Left renal cortex interstitium (tissue), 4 donors: ENCODE results near the gene UBE2D3. TPM values are rescaled to one million over a fixed set of nuclear protein-coding genes. Genes with fewer than 3 reads are reported as not detected.
"Not testable (repeated sequence)": the region's sequence is repeated elsewhere in the genome, so short reads cannot be mapped to it uniquely, and the experiment has no call there.

Source experiments
- DNase-seq, 4 donors: peaks; one replicate each; pipeline ENCODE4 v3.0.0-alpha.2; 2013; ENCODE audit warnings: low read depth in 4 of 4, low spot score in 2 of 4, missing footprints in 1 of 4
- polyA plus RNA-seq, 4 donors: library from polyadenylated mRNA; unstranded; fragments of 120-200 nt; gene quantifications; one replicate each; pipeline ENCODE4 v1.2.1, GENCODE V29; 2013; ENCODE audit not compliant: insufficient read length in 4 of 4

UBE2D3 gene
- 100 to 1,000 TPM; 287 to 308 (median 291) TPM for polyA plus RNA-seq

- DNase-seq = peak; percentile 83 to 95 (median 89)
Measured at GRCh38 chr4:102826890-102827673, at the start of gene UBE2D3. UBE2D3 (minus strand) TSS chr4:102827551; CDS start chr4:102826508, 1,043 bp downstream.

DNA sequence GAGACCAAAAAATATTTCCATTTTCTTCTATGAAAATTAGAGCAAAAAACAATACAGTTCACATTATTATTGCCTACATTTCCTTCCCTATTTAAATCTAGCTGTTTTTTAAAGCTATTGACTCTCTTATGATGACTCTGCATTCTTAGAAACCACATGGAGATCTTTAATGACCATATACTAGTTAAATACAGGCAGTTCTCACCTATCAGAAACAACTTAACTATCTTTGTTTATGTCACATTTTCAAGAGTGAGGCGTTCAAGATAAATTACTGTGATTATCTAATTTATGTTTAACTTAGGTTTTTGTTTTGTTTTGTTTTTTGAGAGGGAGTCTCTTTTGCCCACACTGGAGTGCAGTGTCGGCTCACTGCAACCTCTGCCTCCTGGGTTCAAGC lies 44.4 kb upstream of the UBE2D3 start:
- DNase-seq = no peak

- peak in 1 of 4 donors; percentile 50 for DNase-seq
Measured at GRCh38 chr4:102869569-102870197, 42.3 kb upstream of the UBE2D3 start.

- peak; percentile 83 to 93 (median 86) for DNase-seq
Measured at GRCh38 chr4:102868781-102869568, 41.6 kb upstream of the UBE2D3 start, which contains the start of gene CISD2. CISD2 (plus strand) TSS chr4:102868992; CDS start chr4:102869085, 93 bp downstream.

DNA sequence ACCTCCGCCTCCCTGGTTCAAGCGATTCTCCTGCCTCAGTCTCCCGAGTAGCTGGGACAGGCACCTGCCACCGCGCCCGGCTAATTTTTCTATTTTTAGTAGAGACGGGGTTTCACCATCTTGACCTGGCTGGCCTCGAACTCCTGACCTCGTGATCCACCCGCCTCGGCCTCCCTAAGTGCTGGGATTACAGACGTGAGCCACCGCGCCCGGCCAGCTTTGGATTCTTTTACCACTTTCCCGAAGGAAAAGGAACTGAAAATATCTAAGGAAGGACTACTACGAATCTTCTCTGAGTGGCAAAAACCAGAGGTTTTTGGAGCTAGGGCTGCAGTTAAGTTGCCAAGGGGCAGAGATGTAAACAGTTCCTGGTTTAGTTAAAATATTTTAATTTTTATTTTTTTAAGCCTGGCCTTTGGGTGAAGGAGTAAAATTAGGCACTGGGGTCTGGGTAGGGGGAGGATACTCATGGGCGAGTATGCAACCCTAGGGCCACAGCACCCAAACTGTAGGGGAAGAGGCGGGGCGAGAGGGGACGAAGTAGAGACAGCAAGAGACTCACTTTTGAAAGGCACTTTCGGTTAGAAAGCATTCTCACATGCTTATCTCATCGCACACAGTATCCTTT lies 40.9 kb upstream of the UBE2D3 start:
- peak in 2 of 4 donors; percentile 3 to 79 for DNase-seq

DNA sequence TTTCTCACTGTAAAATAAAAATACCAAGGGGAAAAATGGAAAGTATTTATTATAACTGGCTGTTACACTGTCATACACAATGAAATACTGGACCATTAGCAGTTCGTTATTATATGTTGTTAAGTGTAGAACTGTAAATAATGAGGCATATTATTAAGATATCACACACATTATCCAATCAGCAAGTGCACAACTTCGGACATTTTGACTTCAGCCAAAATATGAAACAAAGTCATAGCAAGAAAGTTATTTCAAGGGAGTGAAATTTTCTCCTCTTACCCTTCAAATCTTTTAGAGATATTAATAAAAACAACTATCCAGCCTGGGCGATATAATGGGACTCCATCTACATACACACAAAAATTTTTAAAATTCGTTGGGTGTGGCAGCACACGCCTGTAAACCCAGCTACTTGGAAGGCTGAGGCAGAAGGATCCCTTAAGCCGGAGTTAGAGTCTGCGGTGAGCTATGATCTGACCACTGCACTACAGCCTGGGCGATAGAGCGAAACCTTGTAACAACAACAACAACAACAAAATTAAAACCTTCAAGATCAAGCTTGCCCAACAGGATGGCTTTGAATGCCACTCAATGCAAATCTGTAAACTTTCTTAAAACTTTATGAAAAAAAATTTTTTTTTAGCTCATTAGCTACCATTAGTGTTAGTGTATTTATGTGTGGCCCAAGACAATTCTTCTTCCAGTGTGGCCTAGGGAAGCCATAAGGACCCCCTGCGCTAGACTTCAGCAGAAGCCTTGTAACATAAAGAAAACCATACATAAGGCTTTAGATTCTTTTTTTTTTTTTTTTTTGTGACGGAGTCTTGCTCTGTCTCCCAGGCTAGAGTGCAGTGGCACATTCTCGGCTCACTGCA lies 40.2 kb upstream of the UBE2D3 start:
- peak in 1 of 4 donors; percentile 4 for DNase-seq

GRCh38 chr4:102865327-102865726 lies 38.0 kb upstream of the UBE2D3 start:
- not testable (repeated sequence) for DNase-seq

DNA sequence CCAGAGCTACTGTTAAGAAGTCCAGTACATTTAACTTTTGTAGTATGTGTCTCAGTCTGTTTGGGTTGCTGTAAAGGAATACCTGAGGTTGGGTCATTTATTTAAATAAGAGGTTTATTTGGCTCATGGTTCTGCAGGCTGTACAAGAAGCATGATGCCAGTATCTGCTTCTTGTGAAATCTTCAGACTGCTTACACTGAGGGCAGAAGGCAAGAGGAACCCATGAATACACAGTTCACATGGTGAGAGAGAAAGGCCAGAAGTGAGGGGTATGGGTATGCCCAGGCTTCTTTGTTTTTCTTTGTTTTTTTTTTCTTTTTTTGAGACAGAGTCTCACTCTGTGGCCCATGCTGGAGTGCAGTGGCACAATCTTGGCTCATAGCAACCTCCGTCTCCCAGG lies 35.4 kb upstream of the UBE2D3 start:
- DNase-seq = no peak

DNA sequence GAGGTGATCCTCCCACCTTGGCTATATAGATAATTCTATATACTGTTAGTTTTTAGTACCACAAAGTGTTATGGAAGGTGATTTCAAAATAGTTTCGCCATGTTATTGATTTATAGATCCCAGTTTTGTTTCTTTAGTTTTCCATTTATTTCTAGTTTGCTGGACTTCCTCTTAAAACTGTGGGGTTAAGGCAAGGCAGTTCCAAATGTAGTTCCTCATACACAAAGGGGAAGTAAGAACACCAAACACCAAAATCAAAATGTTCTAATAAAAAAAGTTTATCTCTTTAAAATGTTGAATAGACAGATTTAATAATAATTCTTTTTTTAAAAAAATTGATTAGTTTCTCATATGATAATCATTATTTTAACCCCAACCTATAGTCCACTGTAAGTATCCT lies 34.7 kb upstream of the UBE2D3 start:
- DNase-seq = no peak

- no peak for DNase-seq
Measured at GRCh38 chr4:102860611-102861324, 33.4 kb upstream of the UBE2D3 start.

DNA sequence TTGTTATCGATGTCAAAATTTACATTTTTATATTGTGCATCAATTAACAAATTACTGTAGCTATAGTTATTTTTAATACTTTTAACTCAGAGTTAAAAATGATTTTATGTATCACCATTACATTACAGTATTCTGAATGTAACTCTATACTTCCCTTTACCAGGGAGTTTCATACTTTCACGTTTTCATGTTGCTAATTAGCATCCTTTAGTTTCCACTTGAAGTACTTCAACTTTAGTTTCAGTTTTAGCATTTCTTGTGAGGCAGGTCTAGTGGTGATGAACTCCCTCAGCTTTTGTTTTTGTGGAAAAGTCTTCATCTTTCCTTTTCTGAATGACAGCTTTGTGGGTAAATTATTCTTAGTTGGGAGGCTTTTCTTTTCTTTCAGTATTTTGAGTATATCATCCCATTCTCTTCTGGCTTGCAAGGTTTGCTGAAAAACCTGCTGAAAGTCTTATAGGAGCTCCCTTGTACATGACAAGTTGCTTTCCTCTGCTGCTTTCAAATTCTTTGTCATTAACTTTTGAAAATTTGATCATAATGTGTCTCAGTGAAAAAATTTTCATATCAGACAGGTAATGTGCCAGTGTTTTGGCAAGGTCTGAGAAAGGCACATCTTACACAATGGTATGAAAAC lies 31.6 kb upstream of the UBE2D3 start:
- DNase-seq = no peak

DNA sequence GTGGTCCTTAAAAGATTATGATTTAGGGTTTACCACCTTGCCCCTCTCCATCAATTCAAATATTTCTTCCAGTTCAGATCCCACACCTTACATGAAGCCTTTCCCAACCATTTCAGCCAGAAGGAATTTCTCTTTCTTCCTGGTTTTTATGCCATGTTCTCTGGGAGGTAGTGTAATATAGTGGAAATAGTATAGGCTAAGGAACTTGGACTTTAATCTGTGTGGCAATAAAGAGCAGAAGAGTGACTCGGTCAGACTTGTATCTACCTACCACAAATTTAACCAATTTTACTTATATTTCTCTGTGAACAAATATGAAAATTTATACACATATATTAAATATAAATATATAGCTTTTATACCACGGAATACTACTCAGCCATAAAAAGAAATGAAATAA lies 23.0 kb upstream of the UBE2D3 start:
- DNase-seq = no peak

DNA sequence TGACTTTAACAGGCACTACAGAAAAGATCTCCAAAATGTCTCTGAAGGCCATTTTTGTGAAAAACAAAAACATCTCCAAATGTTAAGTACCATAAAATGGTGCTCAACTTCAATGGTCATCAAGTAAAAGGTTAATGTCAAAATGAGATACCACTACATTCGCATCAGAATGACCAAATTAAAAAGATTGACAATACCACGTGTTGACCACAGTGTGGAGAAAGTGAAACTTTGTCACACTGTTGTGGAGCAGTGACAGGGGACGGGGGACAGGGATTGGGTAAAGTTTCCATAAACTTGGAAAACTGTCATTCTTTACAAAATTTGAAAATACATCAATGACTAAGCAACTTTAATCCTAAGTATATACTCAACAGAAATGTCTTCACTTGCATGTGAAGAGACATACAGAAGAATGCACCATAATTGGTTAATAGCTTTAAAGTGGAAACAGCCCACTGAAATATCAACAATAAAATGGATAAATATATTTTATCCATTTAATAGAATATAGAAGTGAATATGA lies 22.3 kb upstream of the UBE2D3 start:
- no peak for DNase-seq

GRCh38 chr4:102847687-102848086 lies 20.3 kb upstream of the UBE2D3 start:
- DNase-seq = no peak

GRCh38 chr4:102843938-102844337 lies 16.6 kb upstream of the UBE2D3 start:
- no peak for DNase-seq

DNA sequence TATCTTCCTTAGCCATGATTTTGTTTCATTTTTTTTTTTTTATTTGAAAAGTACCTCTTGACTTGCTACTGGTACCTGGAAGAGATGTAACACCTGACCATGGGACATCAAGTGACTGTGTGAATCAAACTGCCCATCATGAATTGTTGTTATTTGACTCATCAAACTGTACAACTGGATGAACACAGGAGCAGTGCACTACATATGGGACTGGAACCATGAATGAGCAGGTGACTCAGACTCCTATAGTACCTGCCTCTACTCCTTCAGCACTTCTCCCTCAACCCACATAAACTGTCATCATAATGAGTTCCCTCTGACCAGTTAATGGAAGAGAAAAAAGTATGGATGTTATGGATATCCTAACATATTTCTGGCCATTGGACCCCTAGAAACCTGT lies 15.9 kb upstream of the UBE2D3 start:
- no peak for DNase-seq

DNA sequence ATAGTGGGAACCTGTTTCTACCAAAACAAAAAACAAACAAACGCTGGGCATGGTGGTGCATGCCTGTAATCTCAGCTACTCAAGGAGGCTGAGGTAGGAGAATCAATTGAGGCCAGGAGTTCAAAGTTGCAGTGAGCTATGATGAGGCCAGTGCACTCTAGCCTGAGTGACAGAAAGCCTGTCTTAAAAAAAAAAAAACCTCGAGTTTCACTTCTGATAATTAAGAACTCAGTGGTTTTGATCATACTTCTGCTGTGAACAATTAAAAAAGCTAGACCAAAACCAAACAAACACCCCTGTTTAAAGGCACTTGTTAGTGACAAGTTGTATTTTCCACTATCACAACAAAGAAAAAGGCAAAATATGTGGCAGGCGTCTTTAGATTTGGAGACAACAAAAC lies 15.0 kb upstream of the UBE2D3 start:
- no peak for DNase-seq

GRCh38 chr4:102836596-102836995 lies 9.2 kb upstream of the UBE2D3 start:
- no peak for DNase-seq
